Chondrocyte (in vitro differentiated cells): ENCODE measurements around the gene FUBP3. TPM values are rescaled to one million over a fixed set of nuclear protein-coding genes. Genes with fewer than 3 reads are reported as not detected.

Experiments
- DNase-seq: peaks from one replicate; pipeline ENCODE4 v3.0.0; 2021; ENCODE audit warnings: mixed read lengths, low spot score
- H3K27ac Mint-ChIP-seq: one replicate; pipeline ENCODE4 v1.8.0; 2021; ENCODE audit warnings: mild to moderate bottlenecking, moderate library complexity, mixed read lengths; ENCODE audit not compliant: unreplicated experiment
- H3K27me3 Mint-ChIP-seq: 2 replicates; pipeline ENCODE4 v1.8.0; 2021; ENCODE audit warnings: low read depth, mixed read lengths
- H3K36me3 Mint-ChIP-seq: 2 replicates; pipeline ENCODE4 v1.8.0; 2021; ENCODE audit warnings: low read depth, mixed read lengths
- H3K4me1 Mint-ChIP-seq: 2 replicates; pipeline ENCODE4 v1.8.0; 2021; ENCODE audit warnings: low read depth, mild to moderate bottlenecking, mixed read lengths
- H3K4me3 Mint-ChIP-seq: one replicate; pipeline ENCODE4 v1.8.0; 2021; ENCODE audit warnings: mild to moderate bottlenecking, moderate library complexity, mixed read lengths; ENCODE audit not compliant: unreplicated experiment
- H3K9me3 Mint-ChIP-seq: 2 replicates; pipeline ENCODE4 v1.8.0; 2021; ENCODE audit warnings: low read depth, mixed read lengths
- total RNA-seq: library from RNA; stranded (reverse); gene quantifications from 3 replicates; pipeline ENCODE4 v1.2.1, GENCODE V29; 2021
- TF ChIP-seq, protein P1 (sequence below): fragments of 200-600 bp; sonication (generic); IDR thresholded peaks from 2 replicates; pipeline ENCODE4 v1.5.0; 2021; ENCODE audit warnings: antibody characterized with exemption, mild to moderate bottlenecking, moderate library complexity

Gene FUBP3
- total RNA-seq, 1 donor from 2014 or later = 52.8 TPM

GRCh38 chr9:130670644-130671043 is 91.3 kb downstream of the FUBP3 start:
- H3K4me3 Mint-ChIP-seq = no peak overlapping the region
- peaks cover 20% of the 10 kb centered on the region for H3K27me3 Mint-ChIP-seq
- H3K36me3 Mint-ChIP-seq = no peaks in the 10 kb centered on the region
- peaks cover 6% of the 10 kb centered on the region for H3K4me1 Mint-ChIP-seq
- H3K9me3 Mint-ChIP-seq = no peaks in the 10 kb centered on the region
- no peak for DNase-seq
- TF ChIP-seq, protein P1, sequence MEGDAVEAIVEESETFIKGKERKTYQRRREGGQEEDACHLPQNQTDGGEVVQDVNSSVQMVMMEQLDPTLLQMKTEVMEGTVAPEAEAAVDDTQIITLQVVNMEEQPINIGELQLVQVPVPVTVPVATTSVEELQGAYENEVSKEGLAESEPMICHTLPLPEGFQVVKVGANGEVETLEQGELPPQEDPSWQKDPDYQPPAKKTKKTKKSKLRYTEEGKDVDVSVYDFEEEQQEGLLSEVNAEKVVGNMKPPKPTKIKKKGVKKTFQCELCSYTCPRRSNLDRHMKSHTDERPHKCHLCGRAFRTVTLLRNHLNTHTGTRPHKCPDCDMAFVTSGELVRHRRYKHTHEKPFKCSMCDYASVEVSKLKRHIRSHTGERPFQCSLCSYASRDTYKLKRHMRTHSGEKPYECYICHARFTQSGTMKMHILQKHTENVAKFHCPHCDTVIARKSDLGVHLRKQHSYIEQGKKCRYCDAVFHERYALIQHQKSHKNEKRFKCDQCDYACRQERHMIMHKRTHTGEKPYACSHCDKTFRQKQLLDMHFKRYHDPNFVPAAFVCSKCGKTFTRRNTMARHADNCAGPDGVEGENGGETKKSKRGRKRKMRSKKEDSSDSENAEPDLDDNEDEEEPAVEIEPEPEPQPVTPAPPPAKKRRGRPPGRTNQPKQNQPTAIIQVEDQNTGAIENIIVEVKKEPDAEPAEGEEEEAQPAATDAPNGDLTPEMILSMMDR = no peak
- no peak overlapping the region for H3K27ac Mint-ChIP-seq

- H3K36me3 Mint-ChIP-seq = no peaks in the 10 kb centered on the region
- DNase-seq = no peak
- TF ChIP-seq, protein P1 = no peak
- H3K4me1 Mint-ChIP-seq = peaks cover 6% of the 10 kb centered on the region
- H3K9me3 Mint-ChIP-seq = no peaks in the 10 kb centered on the region
- no peak overlapping the region for H3K4me3 Mint-ChIP-seq
- H3K27me3 Mint-ChIP-seq = peaks cover 13% of the 10 kb centered on the region
- no peak overlapping the region for H3K27ac Mint-ChIP-seq
Measured at GRCh38 chr9:130672466-130672865, 93.1 kb downstream of the FUBP3 start.

DNA sequence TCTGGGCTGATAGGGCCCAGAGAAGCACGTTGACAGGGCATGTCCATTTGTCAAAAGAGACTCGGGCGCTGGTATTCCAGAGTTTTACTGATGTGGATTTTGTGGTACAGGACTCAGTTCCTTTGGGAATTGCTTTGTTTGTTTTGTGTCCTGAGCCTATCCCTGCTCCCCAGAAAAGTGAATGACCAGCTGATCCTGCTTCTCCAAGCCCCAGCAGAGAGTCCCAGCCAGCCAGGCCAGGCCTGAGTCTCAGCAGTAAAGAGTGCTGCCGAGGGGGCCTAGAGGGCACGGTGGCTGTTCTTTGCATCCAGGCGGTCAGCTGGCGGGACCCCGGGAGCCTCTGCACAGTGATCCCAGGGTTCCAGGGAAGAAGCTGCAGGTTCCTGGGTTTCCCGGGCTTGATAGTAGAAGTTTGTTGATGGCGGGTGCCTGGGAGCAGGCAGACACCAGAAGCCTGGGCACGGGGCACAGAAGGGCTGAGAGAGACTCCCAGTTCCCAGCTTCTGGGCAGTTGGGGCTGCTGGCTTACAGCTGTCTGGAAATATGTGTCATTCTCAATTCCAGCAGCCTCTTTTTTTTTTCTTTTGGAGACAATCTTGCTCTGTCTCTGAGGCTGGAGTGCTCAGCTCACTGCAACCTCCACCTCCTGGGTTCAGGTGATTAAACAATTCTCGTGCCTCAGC is 93.7 kb downstream of the FUBP3 start:
- TF ChIP-seq, protein P1 = no peak
- Mint-ChIP-seq H3K36me3 (no peaks in the 10 kb centered on the region), H3K27ac (no peak overlapping the region), H3K27me3 (peaks cover 8% of the 10 kb centered on the region), H3K4me1 (peaks cover 6% of the 10 kb centered on the region), H3K4me3 (no peak overlapping the region), H3K9me3 (no peaks in the 10 kb centered on the region)
- no peak for DNase-seq

DNA sequence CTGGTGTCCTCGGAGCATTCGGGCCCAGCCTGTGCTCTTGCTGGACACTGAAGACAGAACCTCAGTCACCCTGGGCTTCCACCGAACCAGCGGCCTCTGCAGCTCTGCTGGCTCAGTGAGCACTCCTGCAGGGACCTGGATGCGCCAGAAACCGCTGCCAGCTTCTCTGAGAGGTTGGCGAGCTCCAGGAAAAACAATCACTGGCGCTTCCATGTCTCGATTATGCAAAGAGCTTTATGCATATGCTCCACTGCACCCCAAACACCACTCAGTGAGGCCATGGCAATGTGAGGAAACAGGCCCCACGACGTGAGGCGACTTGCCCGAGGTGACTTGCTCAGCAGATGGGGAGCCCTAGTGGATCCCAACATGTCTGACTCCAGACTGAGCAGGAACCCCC is 96.0 kb downstream of the FUBP3 start:
- H3K9me3 Mint-ChIP-seq = no peaks in the 10 kb centered on the region
- peaks cover 3% of the 10 kb centered on the region for H3K27me3 Mint-ChIP-seq
- no peak overlapping the region for H3K27ac Mint-ChIP-seq
- H3K4me3 Mint-ChIP-seq = no peak overlapping the region
- TF ChIP-seq, protein P1 = no peak
- H3K36me3 Mint-ChIP-seq = no peaks in the 10 kb centered on the region
- H3K4me1 Mint-ChIP-seq = peaks cover 6% of the 10 kb centered on the region
- DNase-seq = no peak

- H3K36me3 Mint-ChIP-seq = no peaks in the 10 kb centered on the region
- H3K9me3 Mint-ChIP-seq = no peaks in the 10 kb centered on the region
- no peak overlapping the region for H3K27ac Mint-ChIP-seq
- H3K27me3 Mint-ChIP-seq = peaks cover 3% of the 10 kb centered on the region
- TF ChIP-seq, protein P1 = no peak
- no peak for DNase-seq
- H3K4me1 Mint-ChIP-seq = peaks cover 10% of the 10 kb centered on the region
- H3K4me3 Mint-ChIP-seq = no peak overlapping the region
Measured at GRCh38 chr9:130677252-130677651, 97.9 kb downstream of the FUBP3 start.
